IMR-90 (cell line): ENCODE measurements around the gene FAIM2. TPM values are rescaled to one million over a fixed set of nuclear protein-coding genes. Genes with fewer than 3 reads are reported as not detected.

ENCODE experiments used
- ATAC-seq: fragments of 200-7000 bp; cut with Tn5 transposase; 2 replicates; pipeline ENCODE4 v1.9.1; 2020; ENCODE audit warnings: low read depth, mild to moderate bottlenecking, moderate library complexity
- BruUV-seq: library from RNA; stranded (reverse); fragments of 400-500 nt; replicated peaks from 2 replicates; lab custom pipeline; 2021; lab: Mats Ljungman, UMichigan
- CTCF ChIA-PET: fragments of 300-600 bp; formaldehyde crosslinking; extraction: SDS; loops from one replicate; lab custom pipeline; 2021; ENCODE audit warnings: antibody characterized with exemption; lab: Yijun Ruan, JAX
- POLR2A ChIA-PET: fragments of 300-600 bp; sonication (Branson Sonifier 250); formaldehyde crosslinking; loops from one replicate; lab custom pipeline; 2022; ENCODE audit warnings: antibody characterized with exemption; ENCODE audit not compliant: unreplicated experiment; lab: Charles Lee
- DNase-seq: peaks from one replicate; pipeline ENCODE4 v3.0.0; 2013
- H2AFZ ChIP-seq: replicated peaks from 2 replicates; pipeline ENCODE3; 2013; ENCODE audit warnings: low read length, mild to moderate bottlenecking; ENCODE audit not compliant: poor library complexity
- H2AK5ac ChIP-seq: 2 replicates; pipeline ENCODE4 v1.6.1; 2013; ENCODE audit warnings: low read depth, low read length, inconsistent platforms
- H2AK9ac ChIP-seq: replicated peaks from 2 replicates; pipeline ENCODE3; 2013; ENCODE audit warnings: mild to moderate bottlenecking, low read depth, low read length, moderate library complexity; ENCODE audit not compliant: poor library complexity
- H2BK120ac ChIP-seq: 2 replicates; pipeline ENCODE4 v1.6.1; 2013; ENCODE audit warnings: low read depth, low read length, inconsistent platforms
- H2BK15ac ChIP-seq: 3 replicates; pipeline ENCODE4 v1.6.1; 2013; ENCODE audit warnings: low read depth, low read length, inconsistent platforms
- H2BK20ac ChIP-seq: 2 replicates; pipeline ENCODE4 v1.6.1; 2013; ENCODE audit warnings: low read depth, mild to moderate bottlenecking, inconsistent platforms, low read length, moderate library complexity
- H2BK5ac ChIP-seq: 2 replicates; pipeline ENCODE4 v1.6.1; 2013; ENCODE audit warnings: mild to moderate bottlenecking, low read depth, low read length, inconsistent platforms; ENCODE audit not compliant: poor library complexity, severe bottlenecking
- H3K14ac ChIP-seq: replicated peaks from 2 replicates; pipeline ENCODE4 v1.6.1; 2013; ENCODE audit warnings: low read depth, low read length, inconsistent platforms
- H3K18ac ChIP-seq: 2 replicates; pipeline ENCODE4 v1.6.1; 2013; ENCODE audit warnings: low read depth, low read length, control low read depth
- H3K23ac ChIP-seq: 2 replicates; pipeline ENCODE4 v1.6.1; 2013; ENCODE audit warnings: low read depth, low read length, inconsistent platforms
- H3K27ac ChIP-seq: 2 replicates; pipeline ENCODE4 v1.5.1; 2013; ENCODE audit warnings: mild to moderate bottlenecking, control low read depth, low read length; ENCODE audit not compliant: insufficient read depth
- H3K27me3 ChIP-seq: 2 replicates; pipeline ENCODE4 v1.6.1; 2013; ENCODE audit warnings: low read length; ENCODE audit not compliant: control insufficient read depth, insufficient read depth
- H3K36me3 ChIP-seq: 2 replicates; pipeline ENCODE4 v1.6.1; 2013; ENCODE audit warnings: low read length, mixed read lengths; ENCODE audit not compliant: control insufficient read depth, insufficient read depth
- H3K4ac ChIP-seq: 2 replicates; pipeline ENCODE4 v1.6.1; 2013; ENCODE audit warnings: low read depth, low read length, inconsistent platforms
- H3K4me1 ChIP-seq: 2 replicates; pipeline ENCODE4 v1.6.1; 2013; ENCODE audit warnings: low read length, mixed read lengths; ENCODE audit not compliant: control insufficient read depth, insufficient read depth
- H3K4me2 ChIP-seq: 2 replicates; pipeline ENCODE4 v1.6.1; 2013; ENCODE audit warnings: low read depth, mild to moderate bottlenecking, control low read depth, low read length, moderate library complexity
- H3K4me3 ChIP-seq: 2 replicates; pipeline ENCODE4 v1.5.1; 2013; ENCODE audit warnings: low read depth, mild to moderate bottlenecking, control low read depth, low read length, moderate library complexity; ENCODE audit not compliant: insufficient read depth
- H3K56ac ChIP-seq: 2 replicates; pipeline ENCODE4 v1.6.1; 2013; ENCODE audit warnings: low read length, inconsistent platforms; ENCODE audit not compliant: insufficient read depth; ENCODE audit errors: extremely low read depth
- H3K79me1 ChIP-seq, 2 experiments: 2 replicates each; pipeline ENCODE4 v1.6.1; 2013; ENCODE audit warnings: low read length in 2 of 2, inconsistent platforms in 1 of 2, low read depth in 1 of 2
- H3K9ac ChIP-seq: 2 replicates; pipeline ENCODE4 v1.6.1; 2013; ENCODE audit warnings: low read depth, low read length, control low read depth
- H3K9me1 ChIP-seq: 2 replicates; pipeline ENCODE4 v1.6.1; 2013; ENCODE audit warnings: low read length, inconsistent platforms; ENCODE audit not compliant: insufficient read depth
- H3K9me3 ChIP-seq: 2 replicates; pipeline ENCODE4 v1.6.1; 2013; ENCODE audit warnings: low read length; ENCODE audit not compliant: control insufficient read depth, insufficient read depth
- H4K20me1 ChIP-seq: 2 replicates; pipeline ENCODE4 v1.6.1; 2013; ENCODE audit warnings: low read length, inconsistent platforms; ENCODE audit not compliant: insufficient read depth
- H4K5ac ChIP-seq: 2 replicates; pipeline ENCODE4 v1.6.1; 2013; ENCODE audit warnings: mild to moderate bottlenecking, low read depth, low read length, control low read depth
- H4K8ac ChIP-seq, 2 experiments: 2 replicates each; pipeline ENCODE4 v1.6.1; 2013; ENCODE audit warnings: low read depth in 2 of 2, low read length in 2 of 2, control low read depth in 1 of 2, inconsistent platforms in 1 of 2
- H4K91ac ChIP-seq: 2 replicates; pipeline ENCODE4 v1.6.1; 2013; ENCODE audit warnings: low read depth, low read length, inconsistent platforms; ENCODE audit not compliant: insufficient read depth
- BHLHE40 ChIP-seq: fragments of 150-350 bp; IDR thresholded peaks from 2 replicates; pipeline ENCODE4 v1.6.1; 2016; ENCODE audit warnings: mild to moderate bottlenecking, low read depth, low read length
- CHD1 ChIP-seq: IDR thresholded peaks from 2 replicates; pipeline ENCODE4 v1.6.1; 2012; ENCODE audit warnings: low read depth, low read length, improper control_type of control experiment
- MAFK ChIP-seq: IDR thresholded peaks from 2 replicates; pipeline ENCODE4 v1.6.1; 2012; ENCODE audit warnings: low read depth, low read length, improper control_type of control experiment
- MAZ ChIP-seq: IDR thresholded peaks from 2 replicates; pipeline ENCODE4 v1.6.1; 2012; ENCODE audit warnings: low read depth, mild to moderate bottlenecking, low read length, improper control_type of control experiment, moderate library complexity, borderline replicate concordance
- NFE2L2 ChIP-seq: fragments of 150-350 bp; IDR thresholded peaks from 2 replicates; pipeline ENCODE4 v1.6.1; 2016; ENCODE audit warnings: low read depth, mild to moderate bottlenecking, low read length
- POLR2A ChIP-seq: IDR thresholded peaks from 2 replicates; pipeline ENCODE4 v1.6.1; 2012; ENCODE audit warnings: mild to moderate bottlenecking, low read depth, low read length
- RAD21 ChIP-seq: IDR thresholded peaks from 2 replicates; pipeline ENCODE4 v1.6.1; 2012; ENCODE audit warnings: low read length, improper control_type of control experiment
- WGBS, 2 experiments: methylation state at CpG; one replicate each; pipeline versions ENCODE4 v1.1.5 to v1.1.7; 2013; ENCODE audit warnings: missing lambda C conversion rate in 2 of 2; ENCODE audit not compliant: insufficient read length in 1 of 2; ENCODE audit errors: extremely low coverage in 2 of 2; 5-methylcytosine and 5-hydroxymethylcytosine counted together
- dilution Hi-C: fragments of 300-500 bp; cut with HindIII; formaldehyde crosslinking; loops from one replicate; pipeline ENCODE4 v1.14.3; 2018; ENCODE audit warnings: low sequenced_read_pairs; ENCODE audit not compliant: unreplicated experiment
- in situ Hi-C: fragments of 300-500 bp; cut with MboI; formaldehyde crosslinking; loops from 3 replicates; pipeline ENCODE4 v1.14.3; 2019; ENCODE audit warnings: low sequenced_read_pairs, inconsistent platforms, mixed read lengths
- intact Hi-C: fragments of 100-400 bp; cut with micrococcal nuclease; formaldehyde crosslinking; loops from 2 replicates; pipeline ENCODE4 v1.10.0; 2022
- polyA plus RNA-seq, 3 experiments: library from polyadenylated mRNA; depleted of rRNA; stranded (reverse); fragments of >200 nt; gene quantifications; 2 replicates each; pipeline ENCODE4 v1.2.3, GENCODE V29; 2012; ENCODE audit warnings: low replicate concordance in 1 of 3
- total RNA-seq: library from RNA; depleted of rRNA; stranded (reverse); fragments of >200 nt; gene quantifications from 2 replicates; pipeline ENCODE4 v1.2.3, GENCODE V29; 2012
- TF ChIP-seq, protein P1 (sequence below): fragments of 150-350 bp; IDR thresholded peaks from 2 replicates; pipeline ENCODE4 v1.6.1; 2016; ENCODE audit warnings: low read depth, mild to moderate bottlenecking, low read length, moderate library complexity, borderline replicate concordance

FAIM2 gene
- total and polyA plus RNA-seq, 2 of the 4 experiments (the other 2 are of a cell fraction), result 0.72 to 5.3 TPM

- no peak overlapping the region for H2AK9ac ChIP-seq
- H3K9me1 ChIP-seq, result peaks cover 6% of the 10 kb centered on the region
- TF ChIP-seq RAD21 (no peak), MAFK (no peak), POLR2A (no peak), MAZ (no peak), BHLHE40 (no peak), CHD1 (no peak), NFE2L2 (no peak)
- TF ChIP-seq, protein P1, sequence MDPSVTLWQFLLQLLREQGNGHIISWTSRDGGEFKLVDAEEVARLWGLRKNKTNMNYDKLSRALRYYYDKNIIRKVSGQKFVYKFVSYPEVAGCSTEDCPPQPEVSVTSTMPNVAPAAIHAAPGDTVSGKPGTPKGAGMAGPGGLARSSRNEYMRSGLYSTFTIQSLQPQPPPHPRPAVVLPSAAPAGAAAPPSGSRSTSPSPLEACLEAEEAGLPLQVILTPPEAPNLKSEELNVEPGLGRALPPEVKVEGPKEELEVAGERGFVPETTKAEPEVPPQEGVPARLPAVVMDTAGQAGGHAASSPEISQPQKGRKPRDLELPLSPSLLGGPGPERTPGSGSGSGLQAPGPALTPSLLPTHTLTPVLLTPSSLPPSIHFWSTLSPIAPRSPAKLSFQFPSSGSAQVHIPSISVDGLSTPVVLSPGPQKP, result no peak
- H3K14ac ChIP-seq, result peak overlapping the region; percentile 23; the same call in 1 of the 2 replicates
- DNase-seq, result no peak
- no peaks in the 10 kb centered on the region for H3K9me3 ChIP-seq
- ChIA-PET CTCF (no interaction called here), POLR2A (no interaction called here)
- in situ Hi-C loops, result no loop called here
- H4K8ac ChIP-seq, result peak overlapping the region in 1 of 2 experiments; percentile 58; a peak in 1 of 4 replicates
- peaks cover 11% of the 10 kb centered on the region; the same call in 1 of the 2 replicates for H3K4me1 ChIP-seq
- dilution Hi-C loops, result no loop called here
- H2AK5ac ChIP-seq, result no peak overlapping the region
- no peak overlapping the region for H4K5ac ChIP-seq
- WGBS, 2 experiments, result 100% methylated on average over 1 of the region's 4 CpGs; no CpG with 5 or more reads in 1 of the 2 experiments
- no peaks in the 10 kb centered on the region for H4K20me1 ChIP-seq
- H3K27ac ChIP-seq, result no peak overlapping the region
- BruUV-seq, result no TSS peak
- no peaks in the 10 kb centered on the region for H3K36me3 ChIP-seq
- H3K18ac ChIP-seq, result no peak overlapping the region
- H2BK120ac ChIP-seq, result no peak overlapping the region
- H3K56ac ChIP-seq, result no peak overlapping the region
- H3K9ac ChIP-seq, result no peak overlapping the region
- H3K79me1 ChIP-seq, result no peaks in the 10 kb centered on the region
- H2BK15ac ChIP-seq, result no peak overlapping the region
- ATAC-seq, result no peak
- no peak overlapping the region for H3K4me2 ChIP-seq
- intact Hi-C loops, result no loop called here
- H3K23ac ChIP-seq, result no peak overlapping the region
- H2AFZ ChIP-seq, result peak overlapping the region; percentile 78
- H2BK5ac ChIP-seq, result no peak overlapping the region
- no peak overlapping the region for H2BK20ac ChIP-seq
- peaks cover 4% of the 10 kb centered on the region; the same call in 1 of the 2 replicates for H3K27me3 ChIP-seq
- peak overlapping the region; percentile 10; the same call in 1 of the 2 replicates for H4K91ac ChIP-seq
- H3K4me3 ChIP-seq, result no peak overlapping the region
- no peak overlapping the region for H3K4ac ChIP-seq
Measured at GRCh38 chr12:49909356-49909755, 5.7 kb upstream of the FAIM2 start.
